DMS153 treated with DMSO at 0.1 percent for 48 hours (cell line): ENCODE results near the gene FBXL15.

Source experiments
- DNase-seq: peaks from one replicate; lab custom pipeline; 2025; ENCODE audit not compliant: unreplicated experiment; lab: John Stamatoyannopoulos, UW

The FBXL15 gene

GRCh38 chr10:102397222-102398171 is 23.1 kb upstream of the FBXL15 start:
- no peak for DNase-seq

- no peak for DNase-seq
Measured at GRCh38 chr10:102398172-102399020, 22.2 kb upstream of the FBXL15 start.

DNA sequence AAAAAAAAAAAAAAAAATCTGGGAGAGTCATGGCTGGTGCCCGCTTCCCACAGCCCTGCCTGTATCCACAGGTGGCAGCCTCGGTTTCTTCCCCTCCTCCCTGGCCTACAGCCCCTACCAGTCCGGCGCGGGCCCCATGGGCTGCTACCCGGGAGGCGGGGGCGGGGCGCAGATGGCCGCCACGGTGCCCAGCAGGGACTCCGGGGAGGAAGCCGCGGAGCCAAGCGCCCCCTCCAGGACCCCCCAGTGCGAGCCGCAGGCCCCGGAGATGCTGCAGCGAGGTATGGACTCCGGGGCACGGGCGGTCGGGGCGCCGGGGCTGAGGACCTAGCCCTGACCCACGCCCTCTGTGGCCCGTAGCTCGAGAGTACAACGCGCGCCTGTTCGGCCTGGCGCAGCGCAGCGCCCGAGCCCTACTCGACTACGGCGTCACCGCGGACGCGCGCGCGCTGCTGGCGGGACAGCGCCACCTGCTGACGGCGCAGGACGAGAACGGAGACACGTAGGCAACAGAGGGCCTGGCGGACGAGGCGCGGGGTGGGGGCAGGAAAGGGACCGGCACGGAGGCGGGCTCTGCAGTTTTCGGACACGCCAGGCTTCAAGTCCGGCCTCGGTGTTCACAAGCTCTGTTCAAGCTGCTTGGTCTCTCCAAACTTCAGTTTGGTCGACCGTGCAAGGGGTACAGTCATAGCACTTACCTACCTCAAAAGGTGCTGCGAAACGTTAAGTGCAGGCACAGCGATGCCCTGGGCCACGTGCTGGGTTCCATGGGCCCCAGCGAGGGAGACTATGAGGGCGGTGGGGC is 21.2 kb upstream of the FBXL15 start:
- peak; percentile 85 for DNase-seq

GRCh38 chr10:102400076-102400475 is 20.6 kb upstream of the FBXL15 start:
- DNase-seq = no peak

DNA sequence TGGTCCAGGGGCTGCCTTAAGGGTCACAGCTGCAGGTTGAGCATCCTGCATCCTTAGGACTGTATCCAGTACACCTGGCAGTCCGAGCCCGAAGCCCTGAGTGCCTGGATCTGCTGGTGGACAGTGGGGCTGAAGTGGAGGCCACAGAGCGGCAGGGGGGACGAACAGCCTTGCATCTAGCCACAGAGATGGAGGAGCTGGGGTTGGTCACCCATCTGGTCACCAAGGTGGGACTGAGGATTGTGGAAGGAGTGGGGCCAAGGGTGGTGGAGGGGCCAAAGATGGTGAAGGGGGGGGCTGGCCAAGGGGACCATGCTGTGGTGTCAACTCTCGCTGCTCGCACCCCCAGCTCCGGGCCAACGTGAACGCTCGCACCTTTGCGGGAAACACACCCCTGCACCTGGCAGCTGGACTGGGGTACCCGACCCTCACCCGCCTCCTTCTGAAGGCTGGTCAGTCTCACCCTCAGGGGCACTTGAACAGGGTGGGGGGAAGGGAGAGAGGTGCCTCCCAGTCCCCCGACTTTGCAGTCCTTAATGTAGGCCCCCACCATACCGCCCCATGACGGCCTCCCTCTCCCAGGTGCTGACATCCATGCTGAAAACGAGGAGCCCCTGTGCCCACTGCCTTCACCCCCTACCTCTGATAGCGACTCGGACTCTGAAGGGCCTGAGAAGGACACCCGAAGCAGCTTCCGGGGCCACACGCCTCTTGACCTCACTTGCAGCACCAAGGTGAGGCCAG is 19.9 kb upstream of the FBXL15 start:
- DNase-seq = no peak

DNA sequence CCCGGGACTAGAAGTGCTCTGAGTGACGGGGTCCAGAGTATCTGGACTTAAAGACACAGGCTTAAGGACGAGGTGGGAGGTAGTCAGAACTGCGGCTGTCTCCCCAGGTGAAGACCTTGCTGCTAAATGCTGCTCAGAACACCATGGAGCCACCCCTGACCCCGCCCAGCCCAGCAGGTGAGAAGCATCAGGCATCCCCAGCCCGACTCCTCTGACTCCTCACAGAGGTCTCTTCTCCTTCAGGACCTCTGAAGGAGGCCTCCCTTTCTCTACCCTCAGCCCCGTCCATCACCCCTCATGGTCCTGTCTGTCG is 19.3 kb upstream of the FBXL15 start:
- DNase-seq = no peak

- DNase-seq = no peak
Measured at GRCh38 chr10:102401735-102402511, 18.7 kb upstream of the FBXL15 start.

- DNase-seq = no peak
Measured at GRCh38 chr10:102402512-102402896, 18.1 kb upstream of the FBXL15 start.

GRCh38 chr10:102403115-102403514 is 17.5 kb upstream of the FBXL15 start:
- DNase-seq = no peak

DNA sequence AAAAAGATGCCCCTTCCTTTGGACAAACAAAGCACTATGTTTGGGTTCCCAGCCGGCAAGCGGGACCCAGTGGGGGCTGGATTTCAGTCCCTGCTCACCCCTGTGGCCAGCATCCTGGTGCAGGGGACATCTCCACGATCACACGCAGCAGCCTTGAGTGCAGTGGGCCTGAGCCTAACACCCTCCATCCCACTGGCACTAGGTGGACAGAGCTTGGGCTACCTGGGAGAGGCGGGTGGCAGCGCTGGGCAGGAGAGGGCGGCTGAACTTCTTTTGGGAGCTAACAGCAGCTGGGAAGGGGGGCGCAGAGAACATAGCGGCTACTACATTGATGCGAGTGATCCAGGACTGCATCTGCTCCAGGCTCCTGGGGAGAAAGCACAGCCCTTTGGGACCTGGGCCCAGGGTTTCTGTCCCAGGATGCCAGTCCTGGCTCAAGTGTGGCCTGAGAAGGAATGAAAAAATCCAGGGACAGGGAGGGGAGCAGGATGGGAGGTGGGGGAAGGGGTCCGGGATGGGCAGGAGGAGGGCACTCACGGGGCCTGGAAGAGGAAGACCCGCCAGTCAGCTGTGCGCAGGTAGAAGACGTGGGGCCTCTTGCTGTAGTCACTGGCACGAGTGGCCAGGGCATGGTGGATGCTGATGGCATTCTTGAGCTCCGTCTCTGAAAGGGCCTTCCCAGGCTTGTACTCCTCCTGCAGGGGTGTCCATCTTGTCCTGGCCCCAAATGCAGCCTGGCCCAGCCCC is 16.1 kb upstream of the FBXL15 start:
- DNase-seq = no peak

DNA sequence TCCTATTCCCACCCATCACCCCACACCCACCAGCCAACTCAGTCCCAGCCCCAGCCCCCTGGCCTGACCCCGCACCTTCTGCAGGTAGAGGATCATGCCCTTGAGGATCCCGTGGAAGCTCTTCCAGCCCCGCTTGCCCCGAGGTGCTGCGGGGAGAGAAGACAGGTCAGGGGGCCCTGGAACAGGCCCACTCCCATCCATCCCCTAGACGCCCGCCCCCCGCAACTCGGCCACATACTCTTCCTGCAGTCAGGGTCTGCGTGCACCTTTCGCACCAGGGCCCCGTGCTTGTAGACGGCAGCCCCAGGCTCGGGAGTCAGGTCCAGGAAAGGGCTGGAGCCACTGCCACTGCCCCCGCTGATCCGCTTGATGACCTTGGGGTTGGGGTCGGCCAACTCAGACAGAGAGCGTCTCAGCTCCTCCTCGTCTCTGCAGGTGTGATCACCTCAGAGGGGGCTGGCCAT is 15.5 kb upstream of the FBXL15 start:
- no peak for DNase-seq

DNA sequence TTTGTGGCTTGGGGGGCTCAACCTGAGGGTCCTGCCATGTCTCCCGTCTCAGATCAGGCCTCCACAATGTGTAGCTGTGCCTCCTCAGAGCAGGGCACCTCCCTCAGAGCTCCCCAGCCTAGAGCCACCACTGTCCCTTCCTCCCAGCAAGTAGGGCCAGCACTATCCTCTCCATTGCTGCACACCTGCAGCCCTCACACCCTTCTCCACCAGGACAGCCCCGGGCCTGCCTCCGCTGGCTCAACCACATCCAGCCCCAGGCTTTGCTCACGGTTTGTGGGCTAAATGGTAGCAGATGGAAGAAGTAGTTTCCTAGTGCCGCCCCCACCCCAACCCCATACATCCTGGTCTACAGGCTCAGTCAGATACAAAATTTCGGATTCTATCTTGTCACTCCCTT is 15.0 kb upstream of the FBXL15 start:
- DNase-seq = no peak

GRCh38 chr10:102406815-102407214 is 13.8 kb upstream of the FBXL15 start:
- no peak for DNase-seq

DNA sequence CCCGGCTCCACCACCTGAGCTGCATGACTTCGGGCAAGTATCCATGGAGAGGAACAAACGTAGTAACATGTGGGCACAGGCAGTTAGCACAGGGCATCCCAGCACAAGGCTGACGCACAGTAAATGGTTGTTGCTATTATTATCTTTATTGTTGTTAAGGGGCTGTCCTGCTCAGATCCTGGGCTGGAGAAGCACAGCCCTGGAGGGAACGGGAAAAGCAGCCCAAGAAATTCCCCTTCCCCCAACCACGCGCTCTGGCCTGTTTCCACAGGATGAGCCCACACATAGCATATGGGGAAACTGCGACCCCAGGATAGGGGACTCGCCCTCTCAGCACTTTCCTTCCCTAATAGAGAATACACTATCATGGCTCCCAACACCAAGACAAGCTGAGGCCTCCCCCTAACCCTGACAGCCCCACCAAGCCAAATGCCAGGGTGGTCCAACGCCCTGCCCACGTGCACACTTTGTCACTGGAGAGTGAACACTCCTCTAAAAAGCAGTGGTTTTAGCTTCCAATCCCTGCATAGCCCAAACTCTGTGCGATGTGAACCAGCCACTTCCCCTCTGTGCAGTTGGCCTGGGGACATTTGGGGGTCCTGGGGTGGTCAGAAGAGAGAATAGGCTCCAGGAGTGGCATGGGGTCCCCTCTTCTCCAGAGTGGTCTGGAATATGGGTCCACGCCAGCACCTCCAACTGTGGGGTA is 13.1 kb upstream of the FBXL15 start:
- DNase-seq = no peak

DNA sequence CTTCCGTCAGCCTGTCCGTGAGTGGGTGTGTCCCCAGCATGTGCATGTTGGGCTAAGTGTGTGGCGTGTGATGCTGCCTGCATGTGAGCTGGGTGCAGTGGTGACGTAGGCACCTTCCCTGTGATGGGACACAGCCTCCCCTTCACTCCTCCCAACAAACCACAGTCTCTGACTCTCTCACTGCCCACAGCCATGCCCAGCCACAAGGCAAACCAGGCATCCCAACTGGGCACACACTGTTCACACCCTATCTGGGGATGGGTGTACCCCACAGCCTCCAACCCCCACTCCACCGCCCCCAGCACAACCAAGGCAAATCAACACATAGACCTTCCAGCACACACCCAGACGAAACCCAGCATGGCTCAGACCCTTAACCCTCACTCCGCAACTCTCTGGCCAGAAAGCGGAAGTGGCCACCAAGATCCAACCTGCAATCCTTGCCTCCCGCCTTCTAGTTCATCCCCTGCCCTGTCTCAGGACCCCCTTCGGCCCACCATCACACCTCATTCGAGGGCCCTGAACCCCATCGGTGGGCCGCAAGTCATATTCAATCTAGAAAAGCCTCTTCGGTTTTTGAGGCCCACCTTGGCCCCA is 12.4 kb upstream of the FBXL15 start:
- DNase-seq = no peak

DNA sequence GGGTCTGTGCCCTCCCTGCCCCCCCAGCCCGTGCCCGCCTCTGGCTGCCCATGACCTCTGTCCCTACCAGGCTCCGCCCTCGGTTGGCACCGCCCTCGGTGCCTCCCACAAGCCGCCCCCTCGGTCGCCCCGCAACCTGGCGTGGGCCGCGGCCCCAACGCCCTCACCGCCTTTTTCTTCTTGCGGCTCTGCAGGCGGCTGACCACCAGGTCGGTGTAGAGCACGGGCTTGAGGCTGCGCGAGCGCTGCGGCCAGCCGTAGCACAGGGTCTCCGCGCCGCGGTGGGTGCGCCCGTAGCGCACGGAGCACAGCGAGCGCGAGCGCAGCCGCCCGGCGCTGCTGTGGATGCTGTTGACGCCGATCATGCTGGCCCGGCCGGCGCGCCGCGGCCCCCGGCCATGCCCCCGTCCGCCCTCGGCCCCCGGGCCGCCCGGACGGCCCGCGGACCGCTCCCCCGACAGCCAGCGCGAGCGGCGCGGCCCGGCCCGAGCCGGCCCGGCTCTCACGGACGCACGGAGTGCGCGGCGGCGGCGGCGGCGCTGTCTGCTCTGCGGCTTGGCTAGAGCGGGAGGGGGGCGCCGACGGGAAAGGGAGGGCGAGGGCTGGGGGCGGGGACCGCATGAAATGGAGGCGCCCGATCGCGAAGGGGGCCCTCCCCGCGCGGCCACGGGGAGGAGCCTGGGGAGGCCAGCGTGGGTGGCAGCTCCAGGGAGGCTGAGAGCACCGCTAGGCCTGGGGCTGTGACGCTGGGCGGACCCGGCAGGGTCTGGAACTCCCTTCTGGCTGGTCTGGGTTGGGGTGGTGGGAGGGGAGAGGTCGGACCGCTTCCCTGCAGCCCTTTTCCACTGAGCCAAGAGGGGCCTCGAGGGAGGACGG is 11.7 kb upstream of the FBXL15 start:
- no peak for DNase-seq
